HG02970 (cell line): Measurements from ENCODE around the gene TMEM131.
"Not testable (repeated sequence)": the region's sequence is repeated elsewhere in the genome, so short reads cannot be mapped to it uniquely, and the experiment has no call there.

Experiments used
- ATAC-seq: cut with Tn5 transposase; IDR thresholded peaks from one replicate; pipeline ENCODE4 v1.9.1; 2021; ENCODE audit warnings: mild to moderate bottlenecking, moderate library complexity, moderate number of reproducible peaks; ENCODE audit not compliant: unreplicated experiment, low FRiP score

TMEM131 gene

GRCh38 chr2:97878317-97878716 is 117.4 kb downstream of the TMEM131 start:
- not testable (repeated sequence) for ATAC-seq

- no peak for ATAC-seq
Measured at GRCh38 chr2:97871096-97871780, 124.5 kb downstream of the TMEM131 start.

GRCh38 chr2:97870396-97870843 is 125.3 kb downstream of the TMEM131 start:
- ATAC-seq: peak; percentile 91

- ATAC-seq: no peak
Measured at GRCh38 chr2:97869722-97870346, 125.9 kb downstream of the TMEM131 start.

- ATAC-seq: no peak
Measured at GRCh38 chr2:97868986-97869721, 126.6 kb downstream of the TMEM131 start.

- ATAC-seq: no peak
Measured at GRCh38 chr2:97863829-97864228, 131.9 kb downstream of the TMEM131 start.

- no peak for ATAC-seq
Measured at GRCh38 chr2:97861177-97861576, 134.6 kb downstream of the TMEM131 start.

- no peak for ATAC-seq
Measured at GRCh38 chr2:97858442-97858841, 137.3 kb downstream of the TMEM131 start.

- ATAC-seq: no peak
Measured at GRCh38 chr2:97857553-97857952, 138.2 kb downstream of the TMEM131 start.

GRCh38 chr2:97853057-97853456 is 142.7 kb downstream of the TMEM131 start:
- not testable (repeated sequence) for ATAC-seq

GRCh38 chr2:97851172-97851571 is 144.6 kb downstream of the TMEM131 start:
- no peak for ATAC-seq

- no peak for ATAC-seq
Measured at GRCh38 chr2:97849881-97850528, 145.7 kb downstream of the TMEM131 start.

- no peak for ATAC-seq
Measured at GRCh38 chr2:97848306-97848705, 147.4 kb downstream of the TMEM131 start.

GRCh38 chr2:97846716-97847115 is 149.0 kb downstream of the TMEM131 start:
- not testable (repeated sequence) for ATAC-seq

- ATAC-seq: no peak
Measured at GRCh38 chr2:97845818-97846217, 149.9 kb downstream of the TMEM131 start.

GRCh38 chr2:97845133-97845532 is 150.6 kb downstream of the TMEM131 start:
- no peak for ATAC-seq

- ATAC-seq: no peak
Measured at GRCh38 chr2:97844311-97844859, 151.4 kb downstream of the TMEM131 start.

- ATAC-seq: no peak
Measured at GRCh38 chr2:97840198-97840597, 155.6 kb downstream of the TMEM131 start.

- no peak for ATAC-seq
Measured at GRCh38 chr2:97834610-97835009, 161.1 kb downstream of the TMEM131 start.

- no peak for ATAC-seq
Measured at GRCh38 chr2:97831121-97831520, 164.6 kb downstream of the TMEM131 start.

GRCh38 chr2:97829255-97829654 is 166.5 kb downstream of the TMEM131 start:
- ATAC-seq: not testable (repeated sequence)
